HPDE6-E6E7 (cell line): ENCODE results near the gene SRRM2.
"Not testable (repeated sequence)": the region's sequence is repeated elsewhere in the genome, so short reads cannot be mapped to it uniquely, and the experiment has no call there.

Source experiments
- DNase-seq: peaks from one replicate; pipeline ENCODE4 v3.0.0; 2011; ENCODE audit warnings: missing footprints; ENCODE audit errors: extremely low spot score

The SRRM2 gene

DNA sequence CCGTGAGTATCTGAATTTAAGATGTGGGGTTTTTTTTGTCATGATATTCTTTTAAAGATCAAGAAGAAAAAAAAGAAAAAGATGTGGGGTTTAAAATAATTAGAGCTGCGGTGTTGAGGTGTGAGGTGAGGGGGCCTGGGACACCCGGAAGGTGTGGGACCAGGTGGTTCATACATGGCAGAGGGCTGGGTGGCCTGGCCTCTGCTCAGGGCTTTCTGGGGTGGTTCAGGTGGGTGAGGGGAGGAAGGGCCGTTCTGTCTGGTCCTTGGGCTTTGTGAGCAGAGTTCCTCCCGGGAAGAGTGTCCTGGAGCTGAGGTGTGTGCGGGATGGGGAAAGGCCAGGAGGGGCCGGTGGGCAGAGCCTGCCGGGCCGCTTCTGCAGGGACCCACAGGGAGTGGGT is 37.4 kb upstream of the SRRM2 start:
- DNase-seq, result no peak

DNA sequence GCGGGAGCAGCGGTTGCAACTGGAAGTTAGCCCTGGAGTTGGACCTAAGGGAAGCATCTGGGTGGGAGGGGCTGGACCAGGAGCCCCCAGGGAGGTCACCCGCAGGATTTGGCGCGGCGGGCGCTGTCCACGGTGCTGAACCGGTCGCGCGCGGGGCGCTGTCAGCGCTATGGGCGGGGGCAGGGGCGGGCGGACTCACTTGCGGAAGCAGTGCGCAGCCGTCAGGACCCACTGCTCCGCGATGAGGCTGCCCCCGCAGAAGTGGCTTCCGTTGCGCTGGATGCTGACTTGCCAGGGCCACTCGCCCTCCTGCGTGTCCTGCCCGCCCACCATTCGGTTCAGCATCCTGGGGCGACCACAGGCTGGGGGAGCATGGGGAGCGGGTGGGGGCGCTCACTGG is 36.9 kb upstream of the SRRM2 start:
- no peak for DNase-seq

DNA sequence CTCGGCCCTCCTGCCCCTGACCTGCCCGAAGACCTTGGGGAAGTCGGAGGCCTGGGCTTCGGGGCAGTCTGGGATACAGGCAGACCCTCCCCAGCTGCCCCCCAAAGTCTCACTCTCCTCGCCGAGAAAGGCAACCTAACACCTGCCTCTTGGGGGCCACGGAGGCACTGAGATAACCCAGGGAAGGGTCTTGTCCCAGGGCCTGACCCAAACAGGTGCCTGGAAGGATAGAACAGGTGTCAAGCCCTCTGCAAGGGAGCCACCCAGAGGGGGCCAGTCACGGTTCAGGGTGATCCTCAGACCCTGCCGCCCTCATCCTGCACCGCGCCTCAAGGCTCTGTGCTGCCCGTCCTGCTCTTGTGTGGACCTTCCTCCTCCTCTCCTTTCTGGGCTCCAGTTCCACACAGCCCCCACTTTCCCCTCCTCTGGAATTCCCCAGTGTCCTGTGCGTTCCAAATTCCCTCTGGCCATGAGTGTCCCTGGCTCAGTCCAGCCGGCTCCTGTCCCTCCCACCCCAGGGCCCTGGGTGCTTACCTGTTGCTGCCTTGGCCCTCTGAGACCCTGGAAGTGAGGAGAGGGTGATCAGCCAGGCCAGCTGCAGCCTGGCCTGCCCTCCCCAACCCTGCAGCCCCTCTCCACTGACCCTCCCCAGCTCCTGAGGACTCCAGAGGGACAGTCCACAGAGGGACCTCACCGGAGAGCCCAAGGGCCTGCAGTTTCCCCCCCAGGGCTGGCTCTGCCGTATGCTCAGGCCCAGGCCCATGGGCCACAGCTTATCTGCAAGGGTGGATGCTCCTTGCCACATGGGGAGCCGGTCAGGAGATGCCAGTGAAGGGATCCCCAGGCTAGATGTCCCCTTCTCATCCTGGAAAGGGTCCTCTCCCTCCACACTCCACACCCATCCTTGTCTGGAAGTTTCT is 36.2 kb upstream of the SRRM2 start:
- DNase-seq, result no peak

DNA sequence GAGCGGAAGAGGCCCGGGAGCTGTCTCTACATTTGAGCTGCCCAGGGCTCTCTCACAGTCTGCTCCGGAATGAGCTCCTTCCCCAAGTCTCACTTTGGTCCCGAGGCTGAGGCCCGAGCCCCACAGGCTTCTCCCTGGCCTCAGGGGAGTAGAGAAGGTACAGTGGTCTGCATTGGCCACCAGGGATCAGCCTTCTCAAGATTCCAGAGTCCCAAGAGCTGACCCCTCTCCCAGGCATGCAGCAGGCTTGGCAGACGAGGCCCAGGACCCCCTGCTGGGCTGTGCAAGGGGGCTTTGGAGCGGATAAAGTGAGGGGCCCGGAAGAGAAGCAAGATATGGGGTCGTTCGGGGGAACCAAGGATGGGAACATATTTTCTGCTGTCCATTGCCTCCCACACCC is 35.5 kb upstream of the SRRM2 start:
- DNase-seq, result no peak

DNA sequence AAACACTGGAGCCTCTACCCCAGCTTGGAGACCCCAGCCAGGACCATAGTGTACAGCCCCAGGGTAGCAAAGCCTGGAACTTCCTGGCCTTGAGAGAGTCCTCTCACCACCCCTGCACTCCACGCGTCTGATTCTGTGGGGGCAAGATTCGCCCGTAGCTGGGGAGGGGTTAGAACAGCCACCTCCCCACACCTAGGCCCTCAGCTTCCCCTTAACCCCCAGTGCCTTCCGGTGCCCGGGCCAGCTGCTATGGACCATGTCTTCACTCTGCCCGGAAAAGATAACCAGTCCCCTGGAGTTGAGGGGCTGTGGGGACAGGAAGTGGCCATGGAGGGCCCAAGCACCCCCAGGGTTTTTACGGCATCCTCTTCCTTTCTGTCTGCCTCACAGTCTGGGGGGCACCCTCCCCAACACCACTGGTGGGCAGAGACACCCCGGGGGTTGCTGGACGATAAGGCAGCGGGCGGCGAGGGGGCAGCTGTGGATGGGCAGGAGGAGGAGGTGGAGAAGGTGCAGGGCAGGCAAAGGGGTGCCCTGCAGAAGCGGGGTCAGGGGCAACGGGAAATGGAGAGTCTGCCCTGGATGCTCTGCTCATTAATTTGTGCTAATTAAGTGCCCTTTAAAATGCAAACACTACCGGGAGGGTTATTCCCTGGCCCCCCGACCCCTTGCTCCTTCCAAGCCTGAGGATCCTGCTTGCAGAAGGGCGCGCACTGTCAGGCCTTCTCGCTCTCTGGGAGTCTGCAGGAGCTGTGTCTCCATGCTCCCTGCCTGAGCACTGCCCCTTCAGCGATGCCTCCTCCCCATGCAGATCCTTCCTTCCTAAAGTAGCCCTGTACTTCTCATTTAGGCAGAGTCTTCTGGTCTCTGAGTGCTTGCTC is 34.8 kb upstream of the SRRM2 start:
- no peak for DNase-seq

DNA sequence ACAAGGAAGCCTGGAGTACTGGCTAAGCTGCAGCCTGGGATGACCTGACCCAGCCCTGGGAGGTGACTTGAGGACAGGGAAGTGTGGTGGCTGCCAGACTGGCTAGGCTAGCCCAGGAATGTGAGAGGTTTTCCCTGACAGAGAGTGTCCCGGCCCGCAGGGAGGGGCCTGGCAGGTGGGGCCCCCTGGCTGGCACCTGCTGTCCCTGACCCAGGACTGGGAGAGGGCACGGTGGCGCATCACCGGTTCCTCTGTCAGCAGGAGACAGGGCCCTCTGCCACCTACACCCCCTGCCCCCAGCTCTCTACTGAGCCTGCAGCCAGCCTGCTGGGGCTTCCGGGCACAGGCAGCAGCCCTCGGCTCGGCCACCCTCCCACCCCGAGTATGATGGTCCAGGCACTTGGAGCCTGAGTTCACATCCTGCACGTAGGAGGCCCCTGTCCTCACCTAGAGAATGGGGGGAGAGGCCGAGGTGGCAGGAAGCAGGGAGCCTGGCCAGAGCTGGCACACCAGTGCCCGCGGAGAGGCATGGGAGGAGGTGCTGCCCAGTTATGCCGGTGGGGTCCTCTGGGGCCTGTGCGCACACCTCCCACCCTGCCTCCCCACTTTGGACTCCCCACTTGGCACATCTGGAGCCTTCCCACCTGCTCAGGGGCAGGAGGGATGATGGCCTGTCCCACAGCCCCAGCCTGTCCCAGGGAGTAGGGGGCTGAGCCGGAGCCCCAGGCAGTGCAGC is 32.9 kb upstream of the SRRM2 start:
- DNase-seq, result no peak

DNA sequence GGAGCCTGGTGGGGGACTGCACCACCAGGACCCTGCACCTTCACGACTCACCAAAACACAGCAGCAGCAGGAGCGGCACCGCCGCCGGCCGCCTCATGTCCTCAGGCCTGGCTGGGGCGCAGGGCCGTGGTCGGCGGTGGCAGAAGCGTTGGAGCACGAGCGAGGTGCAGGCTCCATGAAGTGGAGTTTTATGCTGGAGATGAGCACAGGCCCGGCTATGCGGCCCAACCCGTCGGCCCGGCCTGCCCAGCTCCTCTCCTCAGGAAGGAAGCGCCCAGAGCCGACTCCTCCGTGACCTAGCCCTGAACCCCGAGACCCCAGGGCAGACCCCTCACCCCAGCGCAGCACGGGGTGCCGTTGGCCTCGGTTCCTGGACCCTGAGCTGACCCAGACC is 32.4 kb upstream of the SRRM2 start, which contains the start of gene PRSS27:
Gene PRSS27, minus strand, starts transcription at position 161 of the 394 bp plus-strand sequence. Its CDS starts 64 bp downstream, at position 97.
- no peak for DNase-seq

DNA sequence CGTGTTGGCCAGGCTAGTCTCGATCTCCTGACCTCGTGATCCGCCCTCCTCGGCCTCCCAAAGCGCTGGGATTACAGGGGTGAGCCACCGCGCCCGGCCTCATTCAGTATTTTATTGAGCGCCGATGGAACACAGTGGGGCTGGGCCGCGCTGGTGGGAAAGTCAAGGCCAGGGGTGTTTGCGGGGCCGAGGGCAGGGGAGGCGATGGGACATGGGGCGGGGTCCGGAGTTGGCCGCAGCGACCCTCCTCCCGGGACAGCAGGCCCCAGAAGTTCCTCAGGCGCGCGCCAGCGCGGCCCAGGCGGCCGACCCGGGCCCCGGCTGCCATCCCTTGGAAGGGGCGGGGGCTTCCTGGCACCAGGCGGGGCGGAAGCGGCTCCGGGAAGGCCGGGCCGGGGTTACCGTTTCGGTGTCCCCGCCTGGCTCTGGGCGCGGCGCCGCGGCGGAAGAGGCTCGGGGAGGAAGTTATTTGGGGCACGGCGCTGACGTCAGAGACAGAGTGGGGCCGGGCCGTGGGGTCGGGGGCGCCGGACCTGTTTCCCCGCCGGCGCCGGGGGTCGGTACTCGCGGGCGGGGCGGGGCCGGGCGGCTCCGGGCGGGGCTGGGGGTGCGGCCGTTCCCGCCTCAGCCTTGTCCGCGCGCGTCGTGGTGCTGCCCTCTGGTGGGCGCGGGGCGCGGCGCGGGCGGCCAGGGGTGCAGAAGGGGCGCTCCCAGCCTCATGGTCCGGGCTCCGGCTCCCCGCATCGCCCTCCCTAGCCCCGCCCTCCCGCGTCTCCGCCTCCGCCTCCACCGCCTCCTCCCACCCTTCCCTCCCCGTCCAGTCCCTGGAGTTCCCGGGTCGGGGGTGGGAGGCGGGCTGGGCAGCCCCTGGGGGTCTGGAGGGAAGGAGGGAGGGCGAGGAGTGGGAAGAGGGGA is 31.5 kb upstream of the SRRM2 start:
- DNase-seq, result peak; percentile 82

DNA sequence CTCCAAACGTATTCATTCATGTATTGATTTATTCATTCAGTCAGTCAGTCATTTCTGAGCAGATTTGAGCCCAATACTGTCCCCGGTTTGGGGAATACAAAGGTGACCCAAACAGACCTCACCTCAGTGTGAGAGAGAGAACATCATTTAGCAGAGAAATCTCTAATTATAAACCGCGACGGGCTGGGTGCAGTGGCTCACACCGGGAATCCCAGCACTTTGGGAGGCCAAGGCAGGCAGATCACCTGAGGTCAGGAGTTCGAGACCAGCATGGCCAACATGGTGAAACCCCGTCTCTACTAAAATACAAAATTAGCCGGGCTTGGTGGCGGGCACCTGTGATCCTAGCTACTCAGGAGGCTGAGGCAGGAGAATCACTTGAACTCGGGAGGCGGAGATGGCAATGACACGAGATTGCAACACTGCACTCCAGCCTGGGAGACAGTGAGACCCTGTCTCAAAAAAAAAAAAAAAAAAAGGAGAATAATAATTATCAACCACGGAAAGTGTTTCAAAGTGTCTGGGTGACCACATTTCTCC is 30.7 kb upstream of the SRRM2 start:
- not testable (repeated sequence) for DNase-seq

DNA sequence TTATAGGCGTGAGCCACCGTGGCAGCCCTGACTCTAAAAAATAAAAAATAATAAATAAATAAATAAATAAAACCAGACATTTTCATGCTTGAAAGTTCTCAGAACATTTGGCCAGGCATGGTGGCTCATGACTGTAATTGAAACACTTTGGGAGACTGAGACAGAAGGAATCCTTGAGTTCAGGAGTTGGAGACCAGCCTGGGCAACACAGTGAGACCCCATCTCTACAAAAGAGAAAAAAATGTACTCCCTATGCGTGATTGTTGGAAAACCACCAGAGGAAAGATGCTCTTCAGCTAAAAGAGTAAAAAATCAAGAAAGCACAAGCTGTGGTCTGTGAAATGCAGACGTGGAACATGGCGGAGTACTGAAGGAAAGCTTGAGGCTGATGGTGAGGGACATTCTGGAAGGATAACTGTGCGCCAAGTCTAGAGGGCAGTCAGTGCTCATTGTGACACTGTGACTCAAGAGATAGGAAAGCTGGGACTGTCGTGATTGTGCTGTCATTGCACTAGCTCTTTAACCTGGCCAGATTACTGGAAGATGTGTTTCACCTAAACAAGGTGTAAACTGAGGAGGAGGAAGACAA is 28.3 kb upstream of the SRRM2 start:
- DNase-seq, result no peak

DNA sequence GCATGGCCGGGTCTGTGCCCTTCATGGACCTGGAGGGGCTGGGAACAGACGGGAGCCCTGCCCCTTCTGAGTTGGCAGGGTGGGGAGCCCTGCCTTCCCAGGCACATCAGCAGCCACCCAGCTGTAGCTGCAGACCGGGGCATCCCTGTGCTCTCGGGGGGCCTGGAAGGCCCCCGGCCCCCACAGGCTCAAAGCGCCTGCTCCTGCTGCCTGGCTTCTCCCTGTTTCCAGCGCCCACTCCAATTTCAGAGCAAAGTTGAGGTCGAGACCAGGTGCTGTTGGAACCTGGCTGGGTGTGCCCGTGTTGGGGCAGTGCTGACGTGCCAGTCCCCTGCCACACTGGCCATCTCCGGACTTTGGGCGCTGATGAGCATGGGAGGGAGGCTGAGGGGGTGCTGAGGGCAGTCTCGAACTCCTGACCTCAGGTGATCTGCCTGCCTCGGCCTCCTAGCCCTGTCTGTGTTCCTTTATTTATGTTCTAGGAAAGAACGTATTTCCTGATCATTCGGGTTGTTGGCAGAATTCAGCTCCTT is 27.6 kb upstream of the SRRM2 start:
- DNase-seq, result no peak

DNA sequence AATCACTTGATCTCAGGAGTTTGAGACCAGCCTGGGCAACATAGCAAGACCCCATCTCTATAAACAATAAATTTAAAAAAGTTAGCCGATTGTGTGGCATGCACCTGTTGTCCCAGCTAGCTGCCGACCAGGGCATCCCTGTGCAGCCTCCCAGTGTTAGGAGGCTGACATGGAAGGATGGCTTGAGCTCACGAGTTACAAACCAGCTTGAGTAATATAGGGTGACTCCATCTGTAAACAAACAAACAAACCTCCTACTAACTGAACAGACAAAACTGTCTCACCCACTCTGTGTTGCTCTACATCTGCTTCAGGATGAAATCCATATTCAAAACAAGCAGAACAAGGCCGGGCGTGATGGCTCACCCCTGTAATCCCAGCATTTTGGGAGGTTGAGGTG is 25.5 kb upstream of the SRRM2 start:
- no peak for DNase-seq

DNA sequence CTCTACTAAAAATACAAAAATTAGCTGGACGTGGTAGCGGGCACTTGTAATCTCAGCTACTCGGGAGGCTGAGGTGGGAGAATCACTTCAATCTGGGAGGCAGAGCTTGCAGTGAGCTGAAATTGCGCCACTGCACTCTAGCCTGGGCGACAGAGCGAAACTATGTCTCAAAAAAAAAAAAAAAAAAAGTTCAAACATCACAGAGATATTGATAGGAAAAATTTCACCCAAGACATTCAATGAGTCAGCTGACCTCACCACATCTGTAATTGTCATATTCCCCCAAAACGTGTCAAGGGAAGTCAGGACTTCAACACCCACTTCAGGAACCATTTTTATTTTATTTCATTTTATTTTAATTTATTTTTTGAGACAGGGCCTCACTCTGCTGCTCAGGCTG is 24.4 kb upstream of the SRRM2 start:
- no peak for DNase-seq

DNA sequence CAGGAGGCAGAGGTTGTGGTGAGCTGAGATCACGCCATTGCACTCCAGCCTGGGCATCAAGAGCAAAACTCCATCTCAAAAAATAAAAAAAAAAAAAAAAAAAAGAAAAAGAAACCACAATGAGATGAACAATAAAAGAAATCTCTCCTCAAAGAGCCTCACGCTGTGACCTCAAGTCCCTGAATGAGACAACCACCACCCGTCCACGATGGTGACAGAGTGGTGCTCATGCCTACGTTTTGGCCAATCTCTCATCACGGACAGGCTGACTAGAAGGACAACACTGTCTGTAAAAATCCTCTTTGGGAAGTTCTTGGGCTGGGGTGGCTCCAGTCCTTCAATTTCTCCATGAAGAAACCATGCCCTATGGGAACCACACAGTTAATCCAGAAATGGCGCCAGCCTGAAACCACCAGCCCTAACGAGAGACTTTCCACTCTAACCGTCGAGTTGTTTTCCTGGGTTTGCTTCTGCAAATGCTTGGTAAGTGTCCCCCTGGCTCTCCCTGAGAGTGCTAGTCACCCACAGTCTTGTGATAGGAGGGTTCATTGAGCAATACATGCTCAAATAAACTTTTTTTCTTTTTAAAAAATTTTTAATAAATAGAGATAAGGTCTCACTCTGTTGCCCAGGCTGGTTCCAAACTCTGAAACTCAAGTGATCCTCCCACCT is 17.5 kb upstream of the SRRM2 start:
- no peak for DNase-seq

DNA sequence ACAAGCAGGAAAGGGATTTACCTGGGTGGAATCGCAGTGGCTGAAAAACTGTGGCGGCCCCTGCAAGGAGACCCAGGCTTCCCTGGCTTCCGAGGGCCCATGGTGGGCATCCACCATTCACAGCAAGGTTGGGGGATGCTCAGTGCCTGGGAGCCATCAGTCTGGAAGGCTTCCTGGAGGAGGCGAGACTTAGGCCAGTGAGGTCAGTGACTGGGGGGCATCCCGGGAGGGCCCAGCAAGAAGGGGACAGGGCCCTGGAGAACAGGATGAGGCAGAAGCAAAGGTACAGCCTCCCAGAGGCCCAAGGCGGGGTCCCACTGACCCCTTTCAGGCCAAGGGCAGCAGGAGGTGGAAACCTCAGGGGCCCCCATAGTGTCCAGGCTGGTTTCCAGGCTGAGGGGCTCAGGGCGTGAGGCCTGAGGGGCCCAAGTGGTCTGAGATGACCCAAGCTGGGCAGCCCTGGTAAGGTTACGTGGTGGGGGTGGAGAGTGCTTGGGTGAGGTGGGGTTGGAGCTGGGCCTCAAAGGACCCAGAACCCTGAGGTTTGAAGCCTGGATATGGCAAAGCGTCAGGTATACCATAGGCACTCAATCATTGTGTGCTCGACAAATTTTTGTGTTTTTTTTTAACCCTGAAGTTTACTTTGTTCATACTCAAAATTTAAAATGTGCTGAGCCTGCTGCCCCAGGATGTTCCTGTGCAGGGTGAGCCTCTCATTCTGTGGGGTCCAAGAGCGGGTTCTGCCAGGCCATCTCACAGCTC is 15.8 kb upstream of the SRRM2 start:
- DNase-seq, result no peak

DNA sequence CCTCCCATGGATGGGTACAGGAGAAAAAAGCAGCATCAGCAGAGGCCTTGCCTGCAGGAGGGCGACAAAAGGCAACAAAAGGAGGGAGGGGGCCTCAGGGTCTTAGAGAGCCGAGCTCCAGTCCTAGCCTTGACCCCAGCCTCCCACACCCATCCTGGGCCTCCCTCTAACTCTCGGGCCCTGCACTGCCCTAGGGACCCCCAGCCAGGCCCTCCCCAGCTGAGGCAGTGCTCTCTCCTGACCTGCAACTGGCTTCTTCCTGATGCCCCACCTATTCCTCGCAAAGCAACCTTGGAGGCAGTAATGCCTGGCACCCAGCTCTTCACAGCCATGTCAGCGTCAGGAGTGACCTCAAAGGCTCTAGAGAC is 15.2 kb upstream of the SRRM2 start:
- DNase-seq, result no peak

DNA sequence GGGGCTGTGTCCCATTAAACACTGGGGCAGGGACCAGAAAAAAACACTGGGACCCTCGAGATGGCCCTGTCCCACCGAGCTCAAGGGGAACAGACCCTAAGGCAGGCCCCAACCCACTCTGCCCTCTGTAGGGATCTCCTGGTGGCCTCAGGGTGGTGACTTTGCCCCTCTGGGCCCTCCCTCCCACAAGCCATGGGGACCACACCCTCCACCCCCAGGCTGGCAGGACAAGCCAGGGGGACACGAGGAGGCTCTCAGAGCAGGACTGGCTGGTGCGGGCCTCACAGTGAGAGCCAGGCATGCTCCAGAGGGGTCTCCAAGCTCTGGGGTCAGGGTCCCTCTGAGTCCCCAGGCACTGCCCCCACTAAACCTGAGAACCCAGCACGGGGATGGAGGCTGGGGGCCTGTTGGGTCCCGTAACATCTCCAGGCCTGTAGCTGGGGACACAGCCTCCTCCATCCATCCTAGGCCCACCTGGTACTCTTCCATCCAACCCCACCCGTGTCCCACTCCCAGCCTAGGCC is 14.5 kb upstream of the SRRM2 start:
- no peak for DNase-seq

DNA sequence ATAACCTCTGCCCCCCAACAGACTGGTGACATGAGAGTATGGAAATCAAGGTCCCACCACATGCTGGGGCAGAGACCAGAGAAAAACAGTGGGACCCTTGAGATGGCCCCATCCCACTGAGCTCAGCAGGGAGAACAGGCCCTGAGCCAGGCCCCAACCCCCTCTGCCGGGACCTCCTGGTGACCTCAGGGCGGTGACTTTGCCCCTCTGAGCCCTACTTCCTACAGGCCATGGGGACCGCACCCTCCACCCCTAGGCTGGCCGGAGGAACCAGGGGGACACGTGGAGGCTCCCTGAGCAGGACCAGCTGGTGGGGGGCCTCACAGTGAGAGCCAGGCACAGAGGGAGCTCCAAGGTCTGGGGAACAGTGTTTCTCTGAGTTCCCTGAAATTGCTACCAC is 13.8 kb upstream of the SRRM2 start:
- DNase-seq, result no peak
